GM18520 (cell line): ENCODE data around the gene TLR4.

ENCODE experiments used
- ATAC-seq: cut with Tn5 transposase; IDR thresholded peaks from one replicate; pipeline ENCODE4 v1.9.1; 2021; ENCODE audit not compliant: unreplicated experiment

Gene TLR4

GRCh38 chr9:117704024-117704575 is at the start of gene TLR4:
Gene TLR4, plus strand, starts transcription at chr9:117704403. Its CDS starts 70 bp downstream, at chr9:117704473.
- peak; percentile 96 for ATAC-seq

- ATAC-seq: no peak
Measured at GRCh38 chr9:117656002-117656401, 48.2 kb upstream of the TLR4 start.

- ATAC-seq: no peak
Measured at GRCh38 chr9:117662651-117663050, 41.6 kb upstream of the TLR4 start.

GRCh38 chr9:117664419-117664818 is 39.8 kb upstream of the TLR4 start:
- ATAC-seq: no peak

- ATAC-seq: no peak
Measured at GRCh38 chr9:117665601-117666385, 38.4 kb upstream of the TLR4 start.

- ATAC-seq: no peak
Measured at GRCh38 chr9:117671468-117671867, 32.7 kb upstream of the TLR4 start.

GRCh38 chr9:117672369-117672768 is 31.8 kb upstream of the TLR4 start:
- no peak for ATAC-seq

GRCh38 chr9:117677572-117677971 is 26.6 kb upstream of the TLR4 start:
- ATAC-seq: no peak

- no peak for ATAC-seq
Measured at GRCh38 chr9:117678871-117679270, 25.3 kb upstream of the TLR4 start.

- no peak for ATAC-seq
Measured at GRCh38 chr9:117679416-117679815, 24.8 kb upstream of the TLR4 start.

GRCh38 chr9:117681888-117682287 is 22.3 kb upstream of the TLR4 start:
- no peak for ATAC-seq

- ATAC-seq: peak; percentile 82
Measured at GRCh38 chr9:117682955-117683710, 21.1 kb upstream of the TLR4 start.

GRCh38 chr9:117687532-117687931 is 16.7 kb upstream of the TLR4 start:
- ATAC-seq: no peak

GRCh38 chr9:117691367-117691766 is 12.8 kb upstream of the TLR4 start:
- no peak for ATAC-seq

- ATAC-seq: no peak
Measured at GRCh38 chr9:117696154-117696553, 8.0 kb upstream of the TLR4 start.

GRCh38 chr9:117697046-117697445 is 7.2 kb upstream of the TLR4 start:
- ATAC-seq: no peak

- ATAC-seq: no peak
Measured at GRCh38 chr9:117703537-117703936, 666 bp upstream of the TLR4 start.

- ATAC-seq: no peak
Measured at GRCh38 chr9:117704597-117704996, 394 bp downstream of the TLR4 start.

- ATAC-seq: no peak
Measured at GRCh38 chr9:117705386-117705785, 1.2 kb downstream of the TLR4 start.

- ATAC-seq: no peak
Measured at GRCh38 chr9:117706421-117707116, 2.4 kb downstream of the TLR4 start.

GRCh38 chr9:117707561-117707960 is 3.4 kb downstream of the TLR4 start:
- no peak for ATAC-seq
